Testis (tissue), 2 donors: ENCODE measurements around the gene ADPRM.

Experiments used
- CTCF ChIP-seq, 3 experiments: fragments of 450-650 bp in 2 of 3; fragments of 200-600 bp in 1 of 3; sonication (generic) in 1 of 3; IDR thresholded peaks; one replicate each; pipeline ENCODE4 v1.5.1; 2016 to 2019; ENCODE audit warnings: antibody characterized with exemption in 3 of 3, mild to moderate bottlenecking in 2 of 3, moderate library complexity in 1 of 3
- POLR2A ChIP-seq: fragments of 450-650 bp; IDR thresholded peaks from one replicate; pipeline ENCODE4 v1.6.1; 2017; ENCODE audit warnings: antibody characterized with exemption, mild to moderate bottlenecking, moderate library complexity

GRCh38 chr17:10739386-10739785 lies 42.0 kb downstream of the ADPRM start:
- TF ChIP-seq POLR2A (no peak), CTCF (IDR thresholded peaks at IDR 0.05) (no peak)
